Measurements from ENCODE around the gene C6orf141. TPM values are rescaled to one million over a fixed set of nuclear protein-coding genes. Genes with fewer than 3 reads are reported as not detected.

Gene C6orf141
- 0.12 TPM in 1 of 2 replicates, not detected in the other for total RNA-seq

GRCh38 chr6:49550492-49551077 lies at the start of gene C6orf141:
C6orf141 (plus strand) TSS chr6:49550668; CDS start chr6:49550793, 125 bp downstream.

Other genes starting within 250 kb of the C6orf141 start
- gene MMUT, start 87.4 kb upstream of the C6orf141 start, total RNA-seq = 11.2 and 12.9 TPM in 2 replicates
- gene CENPQ, start 87.3 kb upstream of the C6orf141 start, total RNA-seq = 3.1 and 3.3 TPM in 2 replicates
- gene GLYATL3, start 50.7 kb upstream of the C6orf141 start, total RNA-seq = not detected in 2 replicates
- not detected in 2 replicates for gene RHAG, start 86.2 kb downstream of the C6orf141 start, total RNA-seq
- gene CRISP2, start 162.9 kb downstream of the C6orf141 start, total RNA-seq = not detected in 2 replicates
- gene CRISP3, start 193.7 kb downstream of the C6orf141 start, total RNA-seq = not detected in 2 replicates
- not detected in 2 replicates for gene PGK2, start 236.6 kb downstream of the C6orf141 start, total RNA-seq